ENCODE results near the gene EHD1.
A peak's percentile ranks its signal among the peaks of the same experiment; 100 is the strongest.

Gene EHD1

GRCh38 chr11:64891215-64891848 lies 12.9 kb upstream of the EHD1 start:
- Mint-ChIP-seq H3K9me3 (no peaks in the 10 kb centered on the region), H3K4me1 (peaks cover 9% of the 10 kb centered on the region), H3K4me3 (peak overlapping the region in 1 of 3 experiments; percentile 48), H3K27me3 (ENCODE audit: low read depth) (no peaks in the 10 kb centered on the region), H3K36me3 (ENCODE audit: low read depth) (no peaks in the 10 kb centered on the region), H3K27ac (peak overlapping the region in 2 of 3 experiments; percentile 32 to 84)
- TF ChIP-seq, protein P1, sequence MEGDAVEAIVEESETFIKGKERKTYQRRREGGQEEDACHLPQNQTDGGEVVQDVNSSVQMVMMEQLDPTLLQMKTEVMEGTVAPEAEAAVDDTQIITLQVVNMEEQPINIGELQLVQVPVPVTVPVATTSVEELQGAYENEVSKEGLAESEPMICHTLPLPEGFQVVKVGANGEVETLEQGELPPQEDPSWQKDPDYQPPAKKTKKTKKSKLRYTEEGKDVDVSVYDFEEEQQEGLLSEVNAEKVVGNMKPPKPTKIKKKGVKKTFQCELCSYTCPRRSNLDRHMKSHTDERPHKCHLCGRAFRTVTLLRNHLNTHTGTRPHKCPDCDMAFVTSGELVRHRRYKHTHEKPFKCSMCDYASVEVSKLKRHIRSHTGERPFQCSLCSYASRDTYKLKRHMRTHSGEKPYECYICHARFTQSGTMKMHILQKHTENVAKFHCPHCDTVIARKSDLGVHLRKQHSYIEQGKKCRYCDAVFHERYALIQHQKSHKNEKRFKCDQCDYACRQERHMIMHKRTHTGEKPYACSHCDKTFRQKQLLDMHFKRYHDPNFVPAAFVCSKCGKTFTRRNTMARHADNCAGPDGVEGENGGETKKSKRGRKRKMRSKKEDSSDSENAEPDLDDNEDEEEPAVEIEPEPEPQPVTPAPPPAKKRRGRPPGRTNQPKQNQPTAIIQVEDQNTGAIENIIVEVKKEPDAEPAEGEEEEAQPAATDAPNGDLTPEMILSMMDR (IDR thresholded peaks at IDR 0.05; ENCODE audit: unreplicated experiment in 3 of 3): no peak

DNA sequence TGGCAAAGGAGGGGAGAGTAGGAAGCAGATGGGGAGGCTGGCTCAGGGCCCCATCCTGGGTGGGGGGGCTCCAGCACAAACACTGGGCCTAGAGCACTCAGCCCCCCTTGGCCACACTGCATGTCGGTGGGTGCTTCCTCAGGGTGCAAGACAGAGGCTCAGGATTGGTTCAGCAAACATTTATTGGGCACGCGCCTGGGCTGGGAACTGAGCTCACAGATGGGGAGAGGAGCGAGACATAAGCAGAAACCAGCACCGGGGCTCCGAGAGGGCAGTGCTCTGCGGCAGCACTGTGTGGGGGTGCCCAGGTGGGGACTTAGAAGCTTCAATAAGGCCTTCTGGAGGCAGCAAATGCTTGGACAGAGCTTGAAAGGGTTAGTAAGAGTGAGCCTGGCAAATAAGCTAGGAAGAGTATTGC lies 12.1 kb upstream of the EHD1 start:
- no peaks in the 10 kb centered on the region for H3K36me3 Mint-ChIP-seq (ENCODE audit: low read depth)
- TF ChIP-seq, protein P1 (IDR thresholded peaks at IDR 0.05; ENCODE audit: unreplicated experiment in 3 of 3): no peak
- H3K9me3 Mint-ChIP-seq: no peaks in the 10 kb centered on the region
- H3K4me3 Mint-ChIP-seq: no peak overlapping the region
- H3K27ac Mint-ChIP-seq: peak overlapping the region; percentile 32 to 69 (median 45)
- H3K27me3 Mint-ChIP-seq (ENCODE audit: low read depth): no peaks in the 10 kb centered on the region
- peaks cover 9% of the 10 kb centered on the region for H3K4me1 Mint-ChIP-seq

DNA sequence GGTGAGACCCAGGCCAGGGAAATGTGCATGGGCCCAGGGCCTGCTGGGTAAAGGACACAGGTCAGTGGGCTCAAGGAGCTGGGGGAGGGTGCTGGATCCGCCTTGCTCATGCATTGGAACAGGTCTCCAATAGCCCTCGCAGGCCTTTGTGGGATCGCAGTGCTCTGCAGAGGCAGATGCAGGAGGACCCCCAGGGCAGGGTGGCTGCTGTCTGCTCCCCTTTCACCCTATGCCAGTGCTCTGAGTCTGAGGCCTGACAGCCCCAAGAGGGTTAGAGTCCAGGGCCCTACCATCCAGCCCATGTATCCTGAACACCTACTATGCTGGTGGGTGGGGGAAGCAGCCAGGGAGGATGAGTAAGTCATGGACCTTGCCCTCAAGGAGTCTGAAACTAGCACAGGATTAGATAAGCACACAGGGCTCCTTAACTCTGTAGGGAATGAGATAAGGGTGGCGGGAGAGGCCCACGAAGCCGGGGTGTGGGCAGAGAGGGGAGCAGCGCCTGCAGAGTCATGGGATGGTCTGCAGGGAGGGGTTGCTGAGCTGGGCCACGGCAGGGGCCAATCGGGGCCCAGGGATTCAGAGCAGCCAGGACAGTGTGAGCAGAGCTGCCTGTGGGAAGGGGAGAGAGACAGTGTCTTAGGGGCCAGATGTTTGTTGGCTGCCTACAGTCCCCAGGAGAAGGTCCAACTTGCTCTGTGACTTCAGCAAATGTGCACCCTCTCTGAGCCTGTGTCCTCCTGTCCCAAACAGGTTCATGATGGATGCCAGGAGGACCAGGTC lies 10.5 kb upstream of the EHD1 start:
- Mint-ChIP-seq H3K27me3 (ENCODE audit: low read depth) (no peaks in the 10 kb centered on the region), H3K27ac (peak overlapping the region; percentile 64 to 93 (median 90)), H3K4me3 (peak overlapping the region in 1 of 3 experiments; percentile 46), H3K9me3 (no peaks in the 10 kb centered on the region), H3K4me1 (peaks cover 9% of the 10 kb centered on the region), H3K36me3 (ENCODE audit: low read depth) (no peaks in the 10 kb centered on the region)
- TF ChIP-seq, protein P1 (IDR thresholded peaks at IDR 0.05; ENCODE audit: unreplicated experiment in 3 of 3): no peak

- Mint-ChIP-seq H3K9me3 (no peaks in the 10 kb centered on the region), H3K27me3 (ENCODE audit: low read depth) (no peaks in the 10 kb centered on the region), H3K4me1 (peaks cover 9% of the 10 kb centered on the region), H3K4me3 (peak overlapping the region in 2 of 3 experiments; percentile 79 to 80), H3K27ac (peak overlapping the region; percentile 61 to 93 (median 90)), H3K36me3 (ENCODE audit: low read depth) (no peaks in the 10 kb centered on the region)
- TF ChIP-seq, protein P1 (IDR thresholded peaks at IDR 0.05; ENCODE audit: unreplicated experiment in 3 of 3): no peak
Measured at GRCh38 chr11:64888406-64888728, 9.9 kb upstream of the EHD1 start.

GRCh38 chr11:64887757-64888405 lies 9.5 kb upstream of the EHD1 start:
- no peaks in the 10 kb centered on the region for H3K36me3 Mint-ChIP-seq (ENCODE audit: low read depth)
- H3K27ac Mint-ChIP-seq: peak overlapping the region; percentile 61 to 93 (median 90)
- H3K4me1 Mint-ChIP-seq: peaks cover 9% of the 10 kb centered on the region
- H3K27me3 Mint-ChIP-seq (ENCODE audit: low read depth): no peaks in the 10 kb centered on the region
- TF ChIP-seq, protein P1 (IDR thresholded peaks at IDR 0.05; ENCODE audit: unreplicated experiment in 3 of 3): peak; percentile 98 to 100 (median 99)
- peak overlapping the region; percentile 74 to 80 (median 79) for H3K4me3 Mint-ChIP-seq
- H3K9me3 Mint-ChIP-seq: no peaks in the 10 kb centered on the region
